Bone marrow (tissue), 2 donors: ENCODE measurements around the gene SOS1.
"Not testable (repeated sequence)": the region's sequence is repeated elsewhere in the genome, so short reads cannot be mapped to it uniquely, and the experiment has no call there.

Experiments
- DNase-seq, 2 donors: peaks; one replicate each; lab custom pipeline; 2025; lab: John Stamatoyannopoulos, UW

SOS1 gene

DNA sequence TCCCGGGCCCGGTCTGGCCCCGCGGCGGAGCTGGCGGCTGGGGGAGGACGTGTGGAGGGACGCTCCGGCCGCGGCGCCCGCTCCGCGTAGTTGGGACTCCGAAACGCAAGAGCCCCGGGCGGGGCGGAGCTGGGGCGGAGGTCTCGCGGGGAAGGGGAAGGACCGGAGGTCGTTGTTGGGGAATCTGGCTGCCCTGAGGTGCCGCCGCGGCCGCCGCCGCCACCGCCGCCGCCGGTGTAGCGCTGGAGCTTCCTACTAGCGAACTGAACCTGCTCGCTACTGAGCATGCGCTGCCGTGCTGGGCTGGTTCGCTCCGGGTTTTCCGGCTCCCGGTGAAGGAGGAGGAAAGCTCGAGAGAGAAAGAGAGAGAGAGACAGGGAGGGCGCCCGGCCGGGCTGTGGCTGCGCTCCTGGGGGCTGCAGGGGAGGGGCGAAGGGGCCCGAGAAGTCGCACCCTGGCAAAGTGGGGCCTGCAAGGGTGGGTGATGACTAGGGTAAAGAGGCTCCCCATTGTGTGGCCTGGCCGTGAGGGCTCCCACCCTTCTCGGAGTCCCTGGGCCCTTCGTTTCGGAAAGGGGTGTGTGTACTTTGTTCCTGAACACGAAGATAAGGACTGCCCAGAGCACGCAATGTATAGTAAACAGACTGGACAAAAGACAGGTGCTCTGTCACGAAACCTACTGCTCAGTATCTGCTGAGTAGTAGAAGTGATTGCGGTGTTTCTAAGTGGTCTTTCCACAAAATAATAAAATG, at the start of gene SOS1:
Gene SOS1 (minus strand): TSS at position 281 of the 752 bp plus-strand sequence. CDS start 629 bp downstream, outside the sequence.
- peak; percentile 84 to 85 for DNase-seq

DNA sequence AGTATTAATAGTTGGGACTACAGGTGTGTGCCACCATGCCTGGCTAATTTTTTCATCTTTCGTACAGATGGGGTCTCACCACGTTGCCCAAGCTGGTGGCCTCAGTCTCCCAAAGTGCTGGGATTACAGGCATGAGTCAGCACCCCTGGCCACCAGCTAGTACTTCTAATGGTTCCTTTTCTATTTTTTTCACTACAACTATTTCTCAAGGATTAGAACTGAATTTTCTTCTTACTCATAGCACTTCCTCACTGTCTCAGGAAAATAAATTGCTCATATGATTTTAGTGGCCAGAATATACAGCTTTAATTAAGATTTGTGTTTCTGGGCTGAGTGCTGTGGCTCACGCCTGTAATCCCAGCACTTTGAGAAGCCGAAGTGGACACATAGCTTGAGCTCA, 43.2 kb upstream of the SOS1 start:
- DNase-seq, result no peak

DNA sequence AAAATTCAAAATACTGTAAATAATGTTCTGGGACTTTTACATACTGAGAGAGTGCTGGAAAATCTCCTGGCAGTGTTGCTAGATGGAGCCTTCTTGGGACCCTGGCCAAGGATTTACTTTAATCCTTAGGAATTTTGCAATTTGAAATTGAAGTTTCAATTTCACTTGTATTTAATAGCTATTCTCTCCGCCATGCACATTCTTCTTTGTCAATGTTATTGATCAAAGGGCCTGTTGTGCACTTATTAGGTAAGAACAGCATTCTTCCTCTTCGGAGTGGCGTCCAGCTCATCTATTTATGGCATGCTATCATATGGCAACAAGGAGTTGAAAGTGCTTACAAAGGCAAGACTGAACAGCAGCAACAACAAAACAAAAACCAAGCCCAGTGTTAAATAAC, 40.1 kb upstream of the SOS1 start:
- no peak for DNase-seq

DNA sequence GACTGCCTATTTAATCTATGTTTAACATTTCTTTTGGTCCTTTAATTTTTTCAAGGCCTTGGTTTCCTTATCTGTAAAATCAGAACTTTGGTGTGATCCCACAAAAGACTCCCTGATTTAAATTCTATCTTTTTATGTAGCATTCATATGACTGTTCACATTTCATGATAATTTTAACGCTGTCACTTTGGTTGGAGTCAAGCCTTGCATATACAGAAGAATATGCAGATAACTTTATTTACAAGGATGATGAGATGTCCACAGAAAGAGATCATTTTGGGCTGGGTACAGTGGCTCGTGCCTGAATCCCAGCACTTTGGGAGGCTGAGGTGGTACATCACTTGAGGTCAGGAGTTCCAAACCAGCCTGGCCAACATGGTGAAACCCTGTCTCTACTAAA, 38.4 kb upstream of the SOS1 start:
- no peak for DNase-seq

DNA sequence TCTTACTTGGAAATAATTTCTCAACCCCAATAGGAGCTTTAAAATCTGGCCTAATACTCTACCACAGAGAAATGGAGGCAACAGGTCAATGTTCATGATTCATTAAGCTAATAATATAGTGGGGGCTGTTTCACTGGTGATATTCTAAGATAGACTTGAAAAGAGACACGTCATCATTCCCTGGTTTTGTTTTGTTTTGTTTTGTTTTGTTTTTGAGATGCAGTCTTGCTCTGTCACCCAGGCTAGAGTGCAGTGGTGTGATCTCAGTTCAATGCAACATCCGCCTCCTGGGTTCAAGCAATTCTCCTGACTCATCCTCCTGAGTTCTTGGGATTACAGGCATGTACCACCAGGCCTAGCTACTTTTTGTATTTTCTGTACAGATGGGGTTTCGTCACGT, 37.5 kb upstream of the SOS1 start:
- DNase-seq, result no peak

DNA sequence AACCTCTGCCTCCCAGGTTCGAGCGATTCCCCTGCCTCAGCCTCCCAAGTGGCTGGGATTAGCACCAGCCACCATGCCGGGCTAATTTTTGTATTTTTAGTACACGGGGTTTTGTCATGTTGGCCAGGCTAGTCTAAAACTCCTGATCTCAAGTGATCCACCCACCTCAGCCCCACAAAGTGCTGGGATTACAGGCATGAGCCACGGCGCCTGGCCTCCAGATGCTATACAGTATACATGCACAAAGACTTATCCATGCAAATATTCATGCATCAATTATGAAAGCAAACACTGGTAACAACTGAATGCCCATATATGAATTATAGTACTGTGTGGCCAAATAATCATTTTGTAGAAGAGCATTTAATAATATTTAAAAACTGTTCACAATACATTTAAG, 36.0 kb upstream of the SOS1 start:
- no peak for DNase-seq

DNA sequence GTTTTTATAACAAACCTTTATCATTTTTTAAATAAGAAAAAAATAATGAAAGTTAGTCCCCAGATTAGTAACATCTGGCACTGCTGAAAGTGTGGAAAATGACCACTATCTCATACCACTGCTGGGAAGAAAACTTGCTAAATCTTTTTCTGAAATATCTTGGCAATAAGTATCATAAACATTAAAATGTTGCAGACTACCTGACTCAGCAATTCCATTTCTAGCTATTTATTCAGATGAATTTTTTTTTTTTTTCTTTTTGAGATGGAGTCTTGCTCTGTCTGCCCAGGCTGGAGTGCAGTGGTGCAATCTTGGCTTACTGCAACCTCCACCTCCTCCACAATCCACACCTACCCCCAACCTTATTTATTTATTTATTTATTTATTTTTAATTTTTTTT, 35.3 kb upstream of the SOS1 start:
- DNase-seq, result no peak

DNA sequence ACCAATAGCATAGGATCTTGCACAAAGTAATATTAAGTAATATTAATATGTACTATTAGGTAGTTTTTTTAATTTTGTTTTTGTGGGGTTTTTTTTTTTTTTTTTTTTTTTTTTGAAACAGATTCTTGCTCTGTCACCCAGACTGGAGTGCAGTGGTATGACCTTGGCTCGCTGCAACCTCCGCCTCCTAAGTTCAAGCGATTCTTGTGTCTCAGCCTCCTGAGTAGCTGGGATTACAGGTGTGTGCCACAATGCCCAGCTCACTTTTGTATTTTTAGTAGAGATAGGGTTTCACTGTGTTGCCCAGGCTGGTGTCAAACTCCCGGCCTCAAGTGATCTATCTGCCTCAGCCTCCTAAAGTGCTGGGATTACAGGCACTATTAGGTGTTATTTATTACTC, 34.7 kb upstream of the SOS1 start:
- DNase-seq, result not testable (repeated sequence)

DNA sequence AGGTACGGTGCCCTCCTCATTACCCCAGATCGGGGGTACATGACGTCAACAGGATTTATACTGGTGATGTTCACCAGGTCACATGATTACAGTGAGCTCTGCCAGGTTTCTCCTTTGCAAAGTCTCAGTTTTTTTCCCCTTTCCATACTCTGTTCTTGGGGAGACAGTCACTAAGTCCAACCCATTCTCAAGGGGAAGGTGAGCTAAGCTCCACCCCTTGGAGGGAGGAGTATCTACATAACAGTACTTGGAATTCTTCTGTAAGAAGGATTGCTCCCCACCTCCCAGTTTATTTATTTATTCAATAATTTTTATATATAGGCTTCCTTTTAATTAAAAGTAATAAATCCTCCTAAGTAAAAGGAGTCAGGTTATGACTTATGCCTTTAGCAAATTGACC, 34.1 kb upstream of the SOS1 start:
- DNase-seq, result no peak

DNA sequence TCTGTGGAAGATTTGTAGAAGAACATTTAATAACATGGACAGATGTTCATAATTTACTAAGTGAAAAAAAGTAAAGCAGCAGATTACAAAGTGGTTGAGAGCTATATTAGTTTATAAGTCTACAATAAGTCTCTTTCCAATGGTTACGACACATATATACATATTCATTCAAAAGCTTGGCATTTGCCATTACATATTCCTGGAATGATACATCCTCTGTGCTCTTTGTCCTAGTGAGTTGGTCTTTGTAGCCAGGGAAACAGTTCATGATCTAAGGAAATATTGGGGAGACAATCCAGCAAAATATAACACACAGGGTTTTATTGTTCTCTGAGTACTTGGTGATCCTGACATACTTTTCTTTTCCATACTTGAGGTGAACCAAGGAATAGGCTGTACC, 32.5 kb upstream of the SOS1 start:
- DNase-seq, result no peak

DNA sequence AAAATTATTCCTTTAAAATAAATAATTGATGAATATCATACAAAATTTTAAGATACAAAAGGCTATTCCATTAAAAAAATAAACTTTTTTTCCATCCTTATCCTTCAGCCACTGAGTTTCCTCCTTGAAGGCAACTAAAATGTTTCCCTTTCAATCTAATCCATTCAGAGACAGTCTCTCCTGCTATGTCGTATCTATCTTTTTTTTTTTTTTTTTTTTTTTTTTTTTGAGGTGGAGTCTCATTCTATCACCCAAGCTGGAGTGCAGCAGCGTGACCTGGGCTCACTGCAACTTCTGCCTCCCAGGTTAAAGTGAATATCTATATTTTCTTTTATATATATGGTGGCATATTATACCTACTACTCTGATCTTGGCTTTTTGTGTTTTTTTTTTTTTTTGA, 31.7 kb upstream of the SOS1 start:
- DNase-seq, result no peak

DNA sequence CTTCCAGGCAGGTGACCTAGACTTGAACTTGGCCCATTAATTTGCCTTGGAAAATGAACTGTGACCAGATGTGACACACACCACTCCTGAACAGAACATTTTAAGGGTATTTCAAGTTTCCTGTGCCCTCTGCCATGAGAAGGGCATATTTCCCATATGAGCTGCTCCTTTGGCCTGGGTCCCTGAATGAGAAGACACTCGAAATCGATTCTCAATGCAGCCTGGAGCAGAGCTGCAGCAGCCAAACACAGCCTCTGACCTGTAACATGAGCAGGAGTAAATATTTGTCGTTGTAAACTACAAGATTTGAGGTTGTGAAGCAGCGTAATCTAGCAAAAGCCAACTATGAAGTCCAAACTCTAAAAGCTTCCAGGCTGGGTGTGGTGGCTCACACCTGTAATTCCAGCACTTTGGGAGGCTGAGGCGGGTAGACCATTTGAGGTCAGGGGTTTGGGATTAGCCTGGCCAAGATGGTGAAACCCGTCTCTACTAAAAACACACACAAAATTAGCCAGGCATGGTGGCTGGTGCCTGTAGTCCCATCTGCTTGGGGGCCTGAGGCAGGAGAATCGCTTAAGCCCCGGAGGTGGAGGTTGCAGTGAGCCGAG, 30.1 kb upstream of the SOS1 start:
- no peak for DNase-seq

DNA sequence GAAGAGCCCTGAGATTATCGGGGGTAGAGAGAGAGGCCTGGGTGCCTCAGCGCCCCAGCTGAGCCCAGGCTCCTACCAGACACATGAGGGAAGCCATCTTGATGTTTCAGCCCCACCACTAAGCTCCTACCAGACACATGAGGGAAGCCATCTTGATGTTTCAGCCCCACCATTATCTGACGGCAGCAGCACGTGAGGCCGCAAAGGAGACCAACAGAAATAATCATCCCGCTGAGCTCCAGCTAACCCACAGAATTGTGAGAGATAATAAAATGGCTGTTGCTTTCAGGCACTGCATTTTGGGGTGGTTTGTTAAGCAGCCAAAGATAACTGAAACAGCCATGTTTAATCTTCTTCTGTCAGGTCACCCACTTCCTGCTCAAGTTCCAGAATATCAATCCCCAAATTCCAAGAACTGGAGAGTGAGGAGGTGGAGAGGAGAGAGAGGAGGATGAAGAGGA, 29.3 kb upstream of the SOS1 start:
- no peak for DNase-seq

DNA sequence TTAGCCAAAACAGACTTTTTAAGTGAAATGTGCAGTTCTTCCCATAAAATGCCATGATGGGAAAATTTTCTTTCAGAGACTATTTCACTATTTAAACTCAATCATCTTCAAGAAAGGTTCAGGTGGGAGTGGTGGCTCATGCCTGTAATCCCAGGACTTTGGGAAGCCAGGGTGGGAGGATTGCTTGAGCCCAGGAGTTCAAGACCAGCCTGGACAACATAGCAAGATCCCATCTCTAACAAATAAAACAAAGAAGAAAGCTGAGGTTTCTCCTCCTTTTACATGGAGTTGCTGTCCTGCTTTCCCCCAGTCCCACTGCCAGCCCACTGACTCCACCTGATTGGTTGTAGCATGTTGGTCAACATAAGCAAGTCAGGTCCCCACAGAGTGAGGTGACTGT, 25.8 kb upstream of the SOS1 start:
- DNase-seq, result no peak

DNA sequence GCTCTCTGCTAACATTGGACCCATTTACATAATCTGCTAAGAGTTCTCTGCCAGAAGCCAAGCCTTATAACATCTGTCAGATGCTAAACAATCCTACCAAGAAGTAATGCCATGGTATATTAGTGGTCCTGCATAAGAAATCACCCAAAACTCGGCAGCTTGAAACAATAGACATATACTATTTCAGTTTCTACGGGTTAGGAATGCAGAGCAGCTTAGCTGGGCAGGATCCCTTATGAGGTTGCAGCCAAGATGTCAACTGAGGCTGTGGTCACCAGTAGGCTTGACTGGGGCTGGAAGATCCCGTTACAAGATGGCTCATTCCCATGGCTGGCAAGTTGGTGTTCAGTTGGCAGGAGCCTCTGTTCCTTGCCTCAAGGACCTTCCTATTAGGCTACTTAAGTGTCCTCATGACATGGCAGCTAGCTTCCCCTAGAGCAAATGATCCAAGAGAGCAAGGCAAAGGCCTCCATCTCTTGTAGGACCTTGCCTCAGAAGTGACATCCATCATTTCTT, 25.1 kb upstream of the SOS1 start:
- no peak for DNase-seq

DNA sequence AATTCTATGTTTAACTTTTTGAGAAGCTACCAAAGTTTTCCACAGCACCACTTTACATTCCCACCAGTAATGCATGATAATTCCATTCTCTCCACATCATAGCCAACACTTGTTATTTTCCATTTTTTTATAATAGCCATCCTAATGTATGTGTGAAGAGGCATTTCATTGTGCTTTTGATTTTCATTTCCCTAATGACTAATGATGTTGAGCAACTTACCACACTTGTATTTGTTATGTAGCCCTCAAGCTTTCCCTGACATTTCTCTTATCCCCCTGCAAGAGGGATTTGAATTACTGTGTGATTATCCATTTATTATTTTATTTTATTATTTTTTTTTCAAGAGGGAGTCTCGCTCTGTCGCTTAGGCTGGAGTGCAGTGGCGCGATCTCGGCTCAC, 23.6 kb upstream of the SOS1 start:
- DNase-seq, result no peak

DNA sequence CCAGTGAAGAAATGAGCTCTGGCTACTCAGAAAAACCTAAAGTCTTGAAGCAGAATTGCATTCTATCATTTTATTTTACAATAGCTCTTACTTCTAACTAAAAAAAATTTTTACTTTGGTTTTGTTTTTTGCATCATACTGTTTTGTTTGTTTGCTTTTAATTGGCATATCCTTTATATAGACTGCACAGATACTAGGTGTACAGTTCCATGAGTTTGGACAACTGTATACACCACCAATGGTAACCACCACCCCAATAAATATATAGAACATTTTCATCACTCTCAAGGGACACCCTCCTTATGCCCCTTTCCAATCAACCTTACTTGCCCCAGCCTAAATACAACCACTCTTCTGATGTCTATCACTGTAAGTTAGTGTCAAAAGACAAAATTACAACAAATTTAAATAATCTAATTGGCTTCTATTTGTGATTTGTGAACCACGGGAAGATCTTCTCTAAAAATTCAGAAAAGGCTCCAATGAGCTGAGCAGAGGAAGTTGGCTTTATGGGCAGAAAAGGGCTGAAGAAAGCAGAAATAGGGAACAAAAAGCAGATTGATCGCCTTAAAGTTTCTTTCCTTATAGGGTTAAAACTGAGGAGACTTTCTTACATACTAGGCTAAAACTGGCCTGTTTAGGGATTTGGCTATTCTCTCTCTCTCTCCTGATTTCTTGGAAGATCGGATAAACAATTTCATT, 22.2 kb upstream of the SOS1 start:
- DNase-seq, result no peak

DNA sequence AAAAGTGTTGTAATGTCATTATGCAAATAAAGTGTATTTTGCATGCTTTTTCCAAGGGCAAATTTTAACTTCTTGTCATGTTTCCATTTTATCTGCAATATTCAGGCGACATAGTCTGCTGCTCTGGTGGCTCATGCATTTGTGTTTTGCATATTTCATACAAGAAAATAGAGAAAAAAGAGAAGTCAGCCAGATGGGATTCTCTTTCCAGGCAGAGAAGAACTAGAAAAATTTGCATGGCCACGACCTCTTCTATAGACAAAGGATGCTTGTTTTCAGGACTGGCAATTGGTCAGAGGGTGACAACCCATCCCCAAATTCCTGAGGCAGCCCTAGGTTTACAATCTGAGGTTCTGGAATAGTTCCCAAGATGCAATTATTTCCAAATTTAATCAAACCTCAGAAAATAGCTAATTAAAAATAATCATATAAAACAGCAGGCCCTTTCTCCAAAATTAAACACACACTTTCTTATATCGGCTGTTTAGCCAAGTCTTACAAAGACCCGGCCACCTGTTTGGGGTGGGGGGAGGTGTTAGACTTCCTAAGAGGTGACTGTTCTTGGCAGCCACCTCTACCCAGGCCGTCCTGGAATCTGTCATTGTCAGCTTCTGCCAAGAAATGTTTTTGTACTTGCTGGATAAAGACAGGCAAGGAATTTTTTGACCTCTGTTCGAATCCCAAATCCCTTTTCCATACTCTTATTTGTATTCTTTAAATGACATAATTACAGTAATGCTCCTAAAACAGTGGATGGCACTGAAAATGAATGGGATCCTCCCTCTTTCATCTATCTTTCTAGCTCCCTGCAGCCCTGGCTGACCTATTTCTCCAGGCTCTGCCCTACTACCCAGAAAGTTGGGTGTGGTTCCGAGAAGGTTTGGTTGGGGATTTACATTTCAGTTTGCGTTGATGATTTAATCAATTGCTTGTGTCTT, 20.8 kb upstream of the SOS1 start:
- DNase-seq, result peak in 1 of 2 donors; percentile 19

DNA sequence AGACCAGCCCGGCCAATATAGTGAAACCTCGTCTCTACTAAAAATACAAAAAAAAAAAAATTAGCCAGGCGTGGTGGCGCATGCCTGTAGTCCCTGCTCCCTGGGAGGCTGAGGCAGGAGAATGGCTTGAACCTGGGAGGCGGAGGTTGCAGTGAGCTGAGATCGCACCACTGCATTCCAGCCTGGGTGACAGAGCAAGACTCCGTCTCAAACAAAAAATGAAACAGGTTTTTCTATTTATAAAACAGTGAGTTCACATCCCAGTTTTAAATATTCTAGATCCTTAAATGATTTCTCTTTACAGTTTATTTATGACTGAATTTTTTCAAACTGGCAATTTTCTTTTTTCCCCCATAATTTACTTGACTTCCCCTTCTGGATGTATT, 20.1 kb upstream of the SOS1 start:
- DNase-seq, result not testable (repeated sequence)

DNA sequence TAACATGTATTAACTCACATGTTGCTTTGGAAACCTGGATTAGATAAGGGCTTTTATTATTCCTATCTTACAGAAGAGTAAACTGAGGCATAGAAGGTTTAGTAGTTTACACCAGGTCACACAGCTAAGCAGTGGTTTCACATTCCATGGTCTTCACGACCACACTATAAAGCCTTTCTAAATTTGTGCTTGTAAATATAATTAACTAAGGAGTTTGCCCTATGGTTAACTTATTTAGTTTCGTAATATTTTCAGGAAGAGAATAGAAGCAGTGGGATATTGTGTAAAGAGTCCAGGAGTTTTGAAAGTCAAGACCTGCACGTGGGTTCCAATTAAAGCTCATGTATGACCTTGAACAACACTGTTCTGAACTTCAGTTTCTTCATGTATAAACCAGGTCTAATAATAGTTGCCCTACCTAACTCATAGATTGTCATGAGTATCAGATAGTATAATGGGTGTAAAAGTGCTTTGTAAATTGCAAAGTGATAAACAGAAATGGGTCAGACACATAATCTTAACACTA, 19.5 kb upstream of the SOS1 start:
- DNase-seq, result no peak

DNA sequence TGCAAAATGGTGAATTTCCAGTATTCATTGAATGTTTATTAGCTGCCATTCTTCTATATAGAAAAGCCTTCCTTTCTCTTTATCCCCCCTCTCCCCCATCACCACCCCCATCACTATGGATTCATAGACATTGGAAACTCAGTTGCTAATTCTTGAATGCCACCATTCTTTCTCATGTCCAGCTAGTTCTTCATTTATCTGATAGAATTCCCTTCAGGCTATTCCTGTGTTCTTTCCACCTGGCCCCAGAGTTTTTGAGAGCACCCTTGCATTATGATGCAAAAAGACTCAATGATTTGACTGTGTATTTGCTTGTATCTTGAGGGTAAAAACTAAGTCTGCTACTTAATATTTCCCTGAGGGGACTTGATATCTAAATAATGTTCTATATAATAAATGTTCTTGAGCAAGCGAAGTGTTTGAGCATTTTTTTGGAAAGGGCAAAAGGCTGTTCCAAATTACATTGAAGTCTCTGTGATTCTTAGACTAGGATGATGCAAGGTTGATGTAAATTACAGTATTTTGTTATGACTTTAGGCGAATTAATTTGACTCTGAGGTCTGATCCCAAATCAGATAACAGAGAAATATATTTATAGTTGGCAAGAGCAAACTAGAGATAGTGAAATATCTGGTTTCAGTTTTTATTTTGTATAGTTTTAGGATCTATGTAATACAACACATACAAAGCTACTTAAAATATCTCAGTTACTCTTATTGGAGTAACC, 18.8 kb upstream of the SOS1 start:
- DNase-seq, result no peak
